GM21526 (cell line): Measurements from ENCODE around the gene ARMC8.

ENCODE experiments used
- ATAC-seq: cut with Tn5 transposase; IDR thresholded peaks from one replicate; pipeline ENCODE4 v1.9.1; 2021; ENCODE audit warnings: moderate library complexity; ENCODE audit not compliant: unreplicated experiment, low FRiP score

ARMC8 gene

GRCh38 chr3:138241676-138242075, 54.6 kb downstream of the ARMC8 start:
- no peak for ATAC-seq

- ATAC-seq = no peak
Measured at GRCh38 chr3:138242466-138242865, 55.4 kb downstream of the ARMC8 start.

GRCh38 chr3:138245026-138245425, 57.9 kb downstream of the ARMC8 start:
- ATAC-seq = no peak

- ATAC-seq = no peak
Measured at GRCh38 chr3:138249636-138250035, 62.5 kb downstream of the ARMC8 start.

GRCh38 chr3:138253609-138254008, 66.5 kb downstream of the ARMC8 start:
- no peak for ATAC-seq

- ATAC-seq = no peak
Measured at GRCh38 chr3:138254216-138254615, 67.1 kb downstream of the ARMC8 start.

- ATAC-seq = no peak
Measured at GRCh38 chr3:138256022-138256421, 68.9 kb downstream of the ARMC8 start.

- ATAC-seq = no peak
Measured at GRCh38 chr3:138257986-138258385, 70.9 kb downstream of the ARMC8 start.

- no peak for ATAC-seq
Measured at GRCh38 chr3:138259126-138259525, 72.0 kb downstream of the ARMC8 start.

GRCh38 chr3:138260611-138261010, 73.5 kb downstream of the ARMC8 start:
- ATAC-seq = no peak

GRCh38 chr3:138263104-138263503, 76.0 kb downstream of the ARMC8 start:
- ATAC-seq = no peak

GRCh38 chr3:138265745-138266144, 78.6 kb downstream of the ARMC8 start:
- ATAC-seq = no peak

GRCh38 chr3:138267083-138267482, 80.0 kb downstream of the ARMC8 start:
- no peak for ATAC-seq

GRCh38 chr3:138270245-138270644, 83.1 kb downstream of the ARMC8 start:
- no peak for ATAC-seq

GRCh38 chr3:138271189-138271794, 84.2 kb downstream of the ARMC8 start:
- ATAC-seq = no peak

- ATAC-seq = no peak
Measured at GRCh38 chr3:138281561-138281960, 94.5 kb downstream of the ARMC8 start.

GRCh38 chr3:138282836-138283235, 95.7 kb downstream of the ARMC8 start:
- ATAC-seq = no peak

- ATAC-seq = no peak
Measured at GRCh38 chr3:138284079-138284478, 97.0 kb downstream of the ARMC8 start.

- ATAC-seq = no peak
Measured at GRCh38 chr3:138284957-138285477, 97.9 kb downstream of the ARMC8 start.

GRCh38 chr3:138289260-138289659, 102.2 kb downstream of the ARMC8 start:
- ATAC-seq = no peak

- ATAC-seq = no peak
Measured at GRCh38 chr3:138289701-138290100, 102.6 kb downstream of the ARMC8 start.

- ATAC-seq = no peak
Measured at GRCh38 chr3:138296639-138297038, 109.5 kb downstream of the ARMC8 start.
